ENCODE results near the gene DNAJB12. TPM values are rescaled to one million over a fixed set of nuclear protein-coding genes. Genes with fewer than 3 reads are reported as not detected.

DNAJB12 gene
- total RNA-seq (2022; extraction: Qiagen RNA extraction), result 30.4 to 34.8 TPM (median 32.4 TPM) in 5 replicates

GRCh38 chr10:72354356-72355213 lies at the start of gene DNAJB12:
TSS of gene DNAJB12 (minus strand) at chr10:72354919. CDS start at chr10:72354897, 22 bp downstream.

Other genes starting within 250 kb of the DNAJB12 start
- 69.8 to 87.8 TPM (median 86.0 TPM) in 5 replicates for gene ANAPC16, start 138.9 kb downstream of the DNAJB12 start, total RNA-seq (2022; extraction: Qiagen RNA extraction)
- 32.4 to 46.9 TPM (median 38.4 TPM) in 5 replicates for gene ASCC1, start 138.6 kb downstream of the DNAJB12 start, total RNA-seq (2022; extraction: Qiagen RNA extraction)
- 288 to 388 TPM (median 370 TPM) in 5 replicates for gene DDIT4, start 81.0 kb downstream of the DNAJB12 start, total RNA-seq (2022; extraction: Qiagen RNA extraction)